8988T (cell line): ENCODE results near the gene ZNF772.

Source experiments
- DNase-seq: peaks from one replicate; pipeline ENCODE4 v3.0.0; 2011

Gene ZNF772

GRCh38 chr19:57435062-57435978, 42.0 kb downstream of the ZNF772 start, which contains the start of gene ZNF749:
TSS of gene ZNF749 (plus strand) at chr19:57435325. CDS start at chr19:57435579, 254 bp downstream.
- peak; percentile 59 for DNase-seq

DNA sequence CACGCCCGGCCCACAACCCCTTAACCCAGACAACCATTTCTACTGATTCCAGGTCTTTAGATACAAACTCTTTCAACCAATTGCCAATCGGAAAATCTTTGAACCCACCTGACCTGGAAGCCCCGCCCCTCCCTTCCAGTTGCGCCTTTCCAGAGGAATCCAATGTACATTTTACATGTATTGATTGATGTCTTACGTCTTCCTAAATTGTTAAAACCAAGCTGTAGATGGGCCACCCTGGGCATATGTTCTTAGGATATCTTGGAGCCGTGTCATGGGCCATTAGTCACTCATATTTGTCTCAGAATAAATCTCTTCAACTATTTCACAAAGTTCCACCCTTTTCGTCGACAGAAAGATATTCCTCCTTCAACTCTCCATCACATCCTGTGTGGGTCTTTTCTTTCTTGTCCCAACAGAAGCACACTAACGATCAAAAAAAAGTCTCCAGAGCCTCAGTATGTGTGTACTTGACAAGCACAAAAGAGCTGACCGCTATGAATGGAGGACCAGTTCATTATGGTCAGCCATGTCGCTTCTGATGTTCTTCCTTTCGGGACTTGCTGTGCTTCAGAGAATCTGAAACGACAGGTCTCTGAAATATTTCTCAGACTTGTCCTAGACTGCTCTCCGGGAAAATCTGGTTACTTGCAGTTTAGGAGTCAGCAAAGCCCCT, 42.8 kb downstream of the ZNF772 start:
- DNase-seq, result no peak

GRCh38 chr19:57421037-57421436, 56.3 kb downstream of the ZNF772 start:
- DNase-seq, result no peak

GRCh38 chr19:57419439-57419838, 57.9 kb downstream of the ZNF772 start:
- DNase-seq, result no peak
